ENCODE measurements around the gene ADD2. TPM values are rescaled to one million over a fixed set of nuclear protein-coding genes. Genes with fewer than 3 reads are reported as not detected.
A peak's percentile ranks its signal among the peaks of the same experiment; 100 is the strongest.
"Not testable (repeated sequence)": the region's sequence is repeated elsewhere in the genome, so short reads cannot be mapped to it uniquely, and the experiment has no call there.

The ADD2 gene
- total RNA-seq, 8 experiments from 2014 or later, result 0.49 to 66.9 (median 44.5) TPM

GRCh38 chr2:70663411-70663810 lies 104.6 kb downstream of the ADD2 start:
- Histone ChIP-seq H3K4me1 (replicated peaks in 1 of 2) (peaks cover 0 to 4% of the 10 kb centered on the region in 2 donors), H3K4me3 (no peak overlapping the region), H3K27ac (no peak overlapping the region)
- WGBS, 10 experiments, result 60 to 100% (median 96%) methylated on average over 1 to 7 of the region's 10 CpGs; no CpG with 5 or more reads in 1 of the 10 experiments
- in situ Hi-C loops (cut with MboI; ENCODE audit: low pct_unique_long_range_greater_than_20kb in 2 of 9, low sequenced_read_pairs in 9 of 9, unreplicated experiment in 9 of 9), result loop anchor here in 2 of 9 experiments (25.0 kb wide), 2 partner anchors 124 to 299 kb away; partner anchors contain the start of gene FIGLA (in 1 of the 2)
- no peak for ATAC-seq (replicated peaks in 6 of 8)

DNA sequence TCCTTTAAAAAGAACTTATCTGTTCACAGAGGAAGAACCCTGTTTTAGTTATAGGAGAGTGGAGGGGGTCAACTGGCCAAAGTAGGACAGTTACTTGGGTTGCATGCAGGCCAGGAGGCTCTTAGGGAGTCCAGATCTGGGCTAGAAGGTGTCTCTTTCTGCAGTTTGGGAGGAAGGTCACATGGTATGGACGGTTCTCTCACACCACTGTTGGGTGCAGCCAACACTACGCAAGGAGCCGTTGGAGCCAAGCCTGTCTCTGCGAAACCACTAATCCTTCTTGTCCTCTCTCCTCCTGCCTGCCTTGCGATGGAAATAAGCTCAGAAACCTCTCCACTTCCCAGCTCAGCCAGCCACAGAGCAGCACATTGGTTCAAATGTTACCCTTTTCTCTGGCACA lies 108.4 kb downstream of the ADD2 start:
- no peak for ATAC-seq (replicated peaks in 6 of 8)
- Histone ChIP-seq H3K4me1 (replicated peaks in 1 of 2) (peaks cover 0 to 4% of the 10 kb centered on the region in 2 donors), H3K4me3 (no peak overlapping the region), H3K27ac (no peak overlapping the region)
- WGBS, 10 experiments, result 20 to 100% (median 85%) methylated on average over 1 to 4 of the region's 5 CpGs; no CpG with 5 or more reads in 4 of the 10 experiments
- in situ Hi-C loops (cut with MboI; ENCODE audit: low pct_unique_long_range_greater_than_20kb in 2 of 9, low sequenced_read_pairs in 9 of 9, unreplicated experiment in 9 of 9), result loop anchor here in 2 of 9 experiments (10.0 to 25.0 kb wide), 3 partner anchors 125 to 303 kb away; partner anchors contain the start of gene FIGLA (in 1 of the 2)

DNA sequence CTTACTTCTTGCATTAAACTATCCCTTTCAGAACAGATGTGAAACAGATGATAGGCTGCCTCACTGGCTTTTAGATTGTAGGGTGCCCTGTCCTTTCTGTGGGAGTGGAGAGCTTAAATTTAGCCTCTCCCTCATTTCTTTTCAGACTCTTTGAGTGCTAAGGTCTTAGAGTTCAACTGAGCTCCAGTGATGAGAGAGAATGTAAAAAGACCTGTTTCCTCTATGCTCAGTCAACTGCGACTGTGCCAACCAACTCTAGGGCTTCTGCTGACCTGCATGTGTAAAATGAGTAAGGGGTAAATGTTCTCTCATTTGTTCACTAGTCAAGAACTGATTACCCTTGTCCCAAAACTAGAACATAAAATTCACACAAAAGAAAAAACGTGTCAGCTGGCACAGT lies 109.5 kb downstream of the ADD2 start:
- Histone ChIP-seq H3K4me1 (replicated peaks in 1 of 2) (peaks cover 0 to 4% of the 10 kb centered on the region in 2 donors), H3K4me3 (no peak overlapping the region), H3K27ac (no peak overlapping the region)
- WGBS, 10 experiments, result 17 to 100% (median 40%) methylated on average over 1 to 2 of the region's 2 CpGs; no CpG with 5 or more reads in 4 of the 10 experiments
- in situ Hi-C loops (cut with MboI; ENCODE audit: low pct_unique_long_range_greater_than_20kb in 2 of 9, low sequenced_read_pairs in 9 of 9, unreplicated experiment in 9 of 9), result loop anchor here in 2 of 9 experiments (10.0 to 25.0 kb wide), 3 partner anchors 126 to 304 kb away; partner anchors contain the start of gene FIGLA (in 1 of the 2)
- ATAC-seq (replicated peaks in 6 of 8), result no peak

GRCh38 chr2:70657246-70657645 lies 110.8 kb downstream of the ADD2 start:
- 53 to 87% (median 65%) methylated on average over 3 to 5 of the region's 5 CpGs; no CpG with 5 or more reads in 5 of the 10 experiments for WGBS, 10 experiments
- H3K4me3 ChIP-seq, result no peak overlapping the region
- H3K4me1 ChIP-seq (replicated peaks in 1 of 2), result peaks cover 0 to 4% of the 10 kb centered on the region in 2 donors
- no peak for ATAC-seq (replicated peaks in 6 of 8)
- in situ Hi-C loops (cut with MboI; ENCODE audit: low pct_unique_long_range_greater_than_20kb in 2 of 9, low sequenced_read_pairs in 9 of 9, unreplicated experiment in 9 of 9), result loop anchor here in 2 of 9 experiments (10.0 to 25.0 kb wide), 3 partner anchors 128 to 305 kb away; partner anchors contain the start of gene FIGLA (in 1 of the 2)
- H3K27ac ChIP-seq, result no peak overlapping the region

DNA sequence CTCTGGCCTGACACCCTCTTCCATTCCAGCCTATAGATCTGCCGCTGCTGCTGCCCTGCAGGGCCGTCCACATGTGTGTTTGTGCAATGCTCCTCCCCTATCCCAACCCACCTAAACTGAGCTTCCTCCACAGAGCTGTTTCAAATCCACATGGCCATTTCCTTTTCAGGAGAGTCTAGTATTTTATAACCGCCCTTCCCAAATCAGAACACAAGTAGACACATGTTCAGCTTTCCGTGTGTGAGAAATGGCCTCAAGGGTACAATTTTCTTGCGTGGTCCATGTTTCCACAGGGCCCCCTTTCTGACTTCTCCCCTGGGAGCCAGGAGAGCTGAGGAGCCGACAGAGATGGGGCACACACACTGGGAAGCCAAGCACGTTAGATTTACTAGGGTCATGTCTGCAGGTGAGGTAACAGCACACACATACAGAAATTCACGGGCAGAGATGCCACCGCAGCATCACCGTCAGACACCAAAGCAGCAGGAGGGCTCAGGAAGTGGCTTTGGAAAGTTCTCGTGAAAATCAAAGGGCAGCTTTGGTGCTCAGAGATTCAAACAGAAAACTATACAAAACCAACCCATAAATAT lies 111.5 kb downstream of the ADD2 start:
- in situ Hi-C loops (cut with MboI; ENCODE audit: low pct_unique_long_range_greater_than_20kb in 2 of 9, low sequenced_read_pairs in 9 of 9, unreplicated experiment in 9 of 9), result loop anchor here in 2 of 9 experiments (10.0 to 25.0 kb wide), 3 partner anchors 128 to 306 kb away; partner anchors contain the start of gene FIGLA (in 1 of the 2)

DNA sequence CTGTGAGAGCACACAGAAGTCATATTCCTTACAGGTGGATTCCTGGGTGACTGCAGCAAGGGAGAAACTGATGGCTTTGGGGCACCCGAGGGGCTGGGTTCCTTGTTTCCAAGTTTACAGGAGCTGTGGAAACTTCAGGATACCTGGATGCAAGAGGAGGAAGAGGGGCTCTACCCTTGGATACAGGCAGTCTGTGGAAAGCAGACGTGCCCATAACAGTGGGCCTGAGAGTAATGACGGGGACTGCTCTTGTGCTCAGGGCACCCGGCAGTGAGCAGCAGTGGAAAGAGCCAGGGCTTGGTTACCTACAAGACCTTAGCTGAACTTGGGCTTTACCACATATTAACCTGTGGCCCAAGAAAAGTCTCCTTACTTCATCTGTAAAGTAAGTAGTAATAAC lies 112.2 kb downstream of the ADD2 start:
- in situ Hi-C loops (cut with MboI; ENCODE audit: low pct_unique_long_range_greater_than_20kb in 2 of 9, low sequenced_read_pairs in 9 of 9, unreplicated experiment in 9 of 9), result loop anchor here in 2 of 9 experiments (10.0 to 25.0 kb wide), 3 partner anchors 129 to 307 kb away; partner anchors contain the start of gene FIGLA (in 1 of the 2)
- no peak overlapping the region for H3K27ac ChIP-seq
- no peak overlapping the region for H3K4me3 ChIP-seq
- no peak for ATAC-seq (replicated peaks in 6 of 8)
- 17 to 90% (median 89%) methylated on average over 1 to 3 of the region's 4 CpGs; no CpG with 5 or more reads in 7 of the 10 experiments for WGBS, 10 experiments
- no peaks in the 10 kb centered on the region for H3K4me1 ChIP-seq (replicated peaks in 1 of 2)

More for the DNA sequence above, 111.5 kb downstream of the ADD2 start:
- H3K4me1 ChIP-seq (replicated peaks in 1 of 2), result peaks cover 0 to 4% of the 10 kb centered on the region in 2 donors
- no peak overlapping the region for H3K4me3 ChIP-seq
- no peak overlapping the region for H3K27ac ChIP-seq
- WGBS, 10 experiments, result 21 to 85% (median 80%) methylated on average over 1 to 7 of the region's 11 CpGs; no CpG with 5 or more reads in 1 of the 10 experiments
- no peak for ATAC-seq (replicated peaks in 6 of 8)

- WGBS, 10 experiments, result 0 to 82% (median 38%) methylated on average over 1 to 3 of the region's 6 CpGs; no CpG with 5 or more reads in 2 of the 10 experiments
- in situ Hi-C loops (cut with MboI; ENCODE audit: low pct_unique_long_range_greater_than_20kb in 2 of 9, low sequenced_read_pairs in 9 of 9, unreplicated experiment in 9 of 9), result loop anchor here in 2 of 9 experiments (10.0 to 25.0 kb wide), 3 partner anchors 130 to 307 kb away; partner anchors contain the start of gene FIGLA (in 1 of the 2)
- peak in 3 of 8 experiments; percentile 83 to 85 (median 84) for ATAC-seq (replicated peaks in 6 of 8)
- not testable (repeated sequence) for H3K4me1 ChIP-seq (replicated peaks in 1 of 2); H3K27ac ChIP-seq; H3K4me3 ChIP-seq
Measured at GRCh38 chr2:70655211-70655610, 112.8 kb downstream of the ADD2 start.

DNA sequence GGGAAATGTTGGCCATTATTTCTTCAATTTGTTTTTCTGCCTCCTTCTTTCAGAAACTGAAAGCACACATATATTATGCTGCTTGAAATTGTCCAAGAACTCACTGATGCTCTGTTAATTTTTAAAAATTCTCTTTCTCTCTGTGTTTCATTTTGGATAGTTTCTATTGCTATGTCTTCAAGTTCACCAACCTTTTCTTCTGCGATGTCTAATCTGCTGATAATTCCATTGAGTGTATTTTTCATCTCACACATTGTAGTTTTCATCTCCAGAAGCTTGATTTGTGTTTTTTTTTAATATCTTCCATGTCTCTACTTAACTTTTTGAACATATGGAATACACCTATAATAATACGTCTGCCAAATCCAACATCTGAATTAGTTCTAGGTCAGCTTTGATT lies 116.3 kb downstream of the ADD2 start:
- no peak overlapping the region for H3K27ac ChIP-seq
- H3K4me1 ChIP-seq (replicated peaks in 1 of 2), result peaks cover 0 to 2% of the 10 kb centered on the region in 2 donors
- no peak overlapping the region for H3K4me3 ChIP-seq
- no peak for ATAC-seq (replicated peaks in 6 of 8)
- WGBS, 10 experiments, result 44 to 100% (median 85%) methylated on average over 2 of the region's 2 CpGs
- in situ Hi-C loops (cut with MboI; ENCODE audit: low pct_unique_long_range_greater_than_20kb in 2 of 9, low sequenced_read_pairs in 9 of 9, unreplicated experiment in 9 of 9), result loop anchor here in 2 of 9 experiments (10.0 to 25.0 kb wide), 3 partner anchors 133 to 311 kb away; partner anchors contain the start of gene FIGLA (in 1 of the 2)

DNA sequence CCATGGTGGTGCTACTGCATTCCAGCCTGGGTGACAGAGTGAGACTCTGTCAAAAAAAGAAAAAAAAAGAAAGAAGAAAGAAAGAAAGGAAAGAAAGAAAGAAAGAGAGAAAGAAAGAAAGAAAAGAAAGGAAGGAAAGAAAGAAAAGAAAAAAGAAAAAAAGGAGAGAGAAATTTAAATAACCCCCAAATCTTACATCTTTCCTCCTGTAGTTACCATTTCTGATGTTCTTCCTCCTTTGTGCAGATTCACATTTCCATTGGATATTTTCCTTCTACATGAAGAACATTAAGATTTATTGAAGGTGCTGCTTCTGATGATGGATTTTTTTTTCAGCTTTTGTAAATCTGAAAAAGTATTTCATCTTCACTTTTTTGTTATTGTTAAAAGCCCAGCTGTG lies 117.0 kb downstream of the ADD2 start:
- Histone ChIP-seq H3K4me3 (no peak overlapping the region), H3K4me1 (replicated peaks in 1 of 2) (peaks cover 0 to 2% of the 10 kb centered on the region in 2 donors), H3K27ac (no peak overlapping the region)
- no peak for ATAC-seq (replicated peaks in 6 of 8)
- in situ Hi-C loops (cut with MboI; ENCODE audit: low pct_unique_long_range_greater_than_20kb in 2 of 9, low sequenced_read_pairs in 9 of 9, unreplicated experiment in 9 of 9), result loop anchor here in 2 of 9 experiments (10.0 to 25.0 kb wide), 3 partner anchors 134 to 311 kb away; partner anchors contain the start of gene FIGLA (in 1 of the 2)

- Histone ChIP-seq H3K27ac (no peak overlapping the region), H3K4me1 (replicated peaks in 1 of 2) (peaks cover 0 to 2% of the 10 kb centered on the region in 2 donors), H3K4me3 (no peak overlapping the region)
- WGBS, 10 experiments, result 57 to 100% (median 75%) methylated on average over 1 to 3 of the region's 3 CpGs
- in situ Hi-C loops (cut with MboI; ENCODE audit: low pct_unique_long_range_greater_than_20kb in 2 of 9, low sequenced_read_pairs in 9 of 9, unreplicated experiment in 9 of 9), result loop anchor here in 7 of 9 experiments (10.0 to 25.0 kb wide), 3 partner anchors 312 to 344 kb away; partner anchors contain the start of gene FAM136A (in 4 of the 7)
- no peak for ATAC-seq (replicated peaks in 6 of 8)
Measured at GRCh38 chr2:70648961-70649360, 119.0 kb downstream of the ADD2 start.

GRCh38 chr2:70647873-70648481 lies 120.0 kb downstream of the ADD2 start:
- peak; percentile 77 to 96 (median 83) for ATAC-seq (replicated peaks in 6 of 8)
- H3K4me3 ChIP-seq, result no peak overlapping the region
- in situ Hi-C loops (cut with MboI; ENCODE audit: low pct_unique_long_range_greater_than_20kb in 2 of 9, low sequenced_read_pairs in 9 of 9, unreplicated experiment in 9 of 9), result loop anchor here in 7 of 9 experiments (10.0 to 25.0 kb wide), 3 partner anchors 311 to 343 kb away; partner anchors contain the start of gene FAM136A (in 4 of the 7)
- H3K27ac ChIP-seq, result no peak overlapping the region
- peaks cover 0 to 2% of the 10 kb centered on the region in 2 donors for H3K4me1 ChIP-seq (replicated peaks in 1 of 2)
- WGBS, 10 experiments, result 0 to 20% (median 14%) methylated on average over 2 to 8 of the region's 9 CpGs

DNA sequence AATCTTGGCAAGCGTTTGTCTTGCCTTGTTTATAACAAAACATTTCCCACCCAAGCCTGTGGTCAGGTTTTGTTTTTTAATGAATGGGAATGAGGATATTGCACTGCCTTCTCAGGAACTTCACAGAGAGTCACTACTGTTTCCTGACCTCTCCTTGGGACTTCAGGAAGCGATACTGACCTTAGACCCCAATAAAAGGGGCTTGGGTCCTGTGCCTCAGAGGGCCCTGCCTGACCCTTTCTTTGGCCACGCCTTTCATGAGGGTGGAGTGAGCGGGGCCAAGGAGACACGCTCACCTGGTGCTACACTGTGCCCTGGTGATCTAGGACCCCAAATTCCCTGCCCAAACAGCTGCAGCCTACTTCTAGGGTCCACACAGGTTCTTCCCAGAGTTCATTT lies 121.6 kb downstream of the ADD2 start:
- in situ Hi-C loops (cut with MboI; ENCODE audit: low pct_unique_long_range_greater_than_20kb in 2 of 9, low sequenced_read_pairs in 9 of 9, unreplicated experiment in 9 of 9), result loop anchor here in 7 of 9 experiments (10.0 to 25.0 kb wide), 3 partner anchors 309 to 342 kb away; partner anchors contain the start of gene FAM136A (in 4 of the 7)

More for the DNA sequence above, 121.6 kb downstream of the ADD2 start:
- H3K4me1 ChIP-seq (replicated peaks in 1 of 2), result peaks cover 0 to 2% of the 10 kb centered on the region in 2 donors
- no peak for ATAC-seq (replicated peaks in 6 of 8)
- WGBS, 10 experiments, result 29 to 84% (median 69%) methylated on average over 1 to 5 of the region's 5 CpGs; no CpG with 5 or more reads in 5 of the 10 experiments
- H3K27ac ChIP-seq, result no peak overlapping the region
- H3K4me3 ChIP-seq, result no peak overlapping the region
